NCI-H446 (cell line): Measurements from ENCODE around the gene MOB1B.
"Not testable (repeated sequence)": the region's sequence is repeated elsewhere in the genome, so short reads cannot be mapped to it uniquely, and the experiment has no call there.

Experiments
- DNase-seq, 2 experiments: peaks; one replicate each; lab custom pipeline; 2025; lab: John Stamatoyannopoulos, UW

Gene MOB1B

DNA sequence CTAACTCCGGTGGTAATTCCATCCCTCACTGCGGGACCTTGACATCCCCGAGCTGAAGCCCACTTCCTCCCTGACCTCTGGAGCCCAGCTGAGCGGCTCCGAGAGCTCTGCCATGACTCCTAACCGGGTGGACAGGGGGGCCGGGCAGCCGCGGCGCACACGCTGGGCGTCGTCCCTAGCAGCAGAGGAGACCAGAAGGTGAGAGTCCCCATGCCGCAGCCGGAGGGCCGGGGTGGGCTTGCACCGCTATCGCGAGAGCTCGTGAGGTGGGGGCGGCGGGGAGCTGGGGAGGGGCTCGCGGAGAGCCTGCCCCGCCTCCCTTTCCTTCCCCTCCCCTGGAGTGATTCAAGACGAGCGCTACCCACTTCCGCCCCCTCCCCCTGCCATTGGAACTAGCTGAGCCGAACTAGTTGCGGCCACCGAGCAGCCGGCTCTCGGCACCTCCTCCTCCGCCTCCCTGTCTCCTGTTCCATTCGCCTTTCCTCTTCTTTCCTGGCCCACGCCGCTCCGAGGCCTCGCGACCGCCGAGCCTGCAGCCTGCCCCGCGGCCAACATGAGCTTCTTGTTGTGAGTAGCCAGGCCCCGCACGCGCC is at the start of gene MOB1B:
Gene MOB1B (plus strand): TSS at position 386 of the 593 bp plus-strand sequence. CDS start 168 bp downstream, at position 554.
- DNase-seq = peak; percentile 34 to 87

DNA sequence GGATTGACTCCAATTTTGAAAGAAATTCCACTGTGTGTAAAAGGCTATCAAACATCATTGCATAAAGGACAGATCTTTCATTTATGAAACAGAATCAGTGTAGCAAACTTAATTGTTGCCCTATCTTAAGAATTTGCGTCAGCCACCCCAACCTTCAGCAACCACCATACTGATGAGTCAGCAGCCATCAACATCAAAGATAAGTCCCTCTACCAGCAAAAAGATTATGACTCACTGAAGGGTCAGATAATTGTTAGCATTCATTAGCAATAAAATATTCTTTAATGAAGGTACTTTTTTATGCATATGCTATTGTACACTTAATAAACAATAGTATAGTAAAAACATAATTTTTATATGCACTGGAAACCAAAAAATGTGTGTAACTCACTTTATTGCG is 46.7 kb upstream of the MOB1B start:
- no peak for DNase-seq

DNA sequence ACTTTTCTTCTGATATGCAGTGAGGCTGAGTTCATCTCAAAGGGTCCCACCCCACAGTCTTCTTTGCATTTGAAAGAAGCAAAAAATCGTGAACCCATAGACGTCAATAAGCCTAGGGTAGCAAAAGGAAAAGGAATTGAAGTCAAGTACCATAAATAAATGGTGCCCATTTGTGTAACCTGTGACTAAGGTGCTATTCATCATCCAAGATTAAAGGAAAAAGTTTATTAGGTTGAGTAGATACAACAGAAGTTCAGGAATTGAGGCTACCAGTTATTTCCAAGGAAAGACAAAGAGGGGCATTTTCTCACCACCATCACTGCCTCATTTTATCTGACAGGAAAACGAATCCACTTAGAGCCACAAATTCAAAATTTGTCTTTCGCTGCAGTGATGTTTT is 43.7 kb upstream of the MOB1B start:
- DNase-seq = no peak

DNA sequence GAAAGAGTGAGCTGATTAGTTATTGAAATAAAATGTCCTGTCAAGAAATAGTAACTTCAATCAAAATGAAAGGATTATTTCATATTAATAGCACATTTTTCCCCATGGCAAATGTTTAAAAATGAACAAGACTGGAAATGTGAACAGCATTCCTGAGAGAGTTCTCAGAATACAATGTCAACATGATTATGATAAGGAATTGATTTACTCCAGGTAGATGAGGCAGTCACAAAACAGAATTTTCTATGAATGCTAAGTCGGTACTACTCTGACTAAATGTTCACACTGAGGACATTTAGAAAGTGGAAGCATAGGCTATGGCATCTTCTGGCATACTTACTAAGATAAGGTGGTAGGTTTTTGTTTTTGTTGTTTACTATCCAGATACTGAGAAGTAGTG is 43.1 kb upstream of the MOB1B start:
- no peak for DNase-seq

DNA sequence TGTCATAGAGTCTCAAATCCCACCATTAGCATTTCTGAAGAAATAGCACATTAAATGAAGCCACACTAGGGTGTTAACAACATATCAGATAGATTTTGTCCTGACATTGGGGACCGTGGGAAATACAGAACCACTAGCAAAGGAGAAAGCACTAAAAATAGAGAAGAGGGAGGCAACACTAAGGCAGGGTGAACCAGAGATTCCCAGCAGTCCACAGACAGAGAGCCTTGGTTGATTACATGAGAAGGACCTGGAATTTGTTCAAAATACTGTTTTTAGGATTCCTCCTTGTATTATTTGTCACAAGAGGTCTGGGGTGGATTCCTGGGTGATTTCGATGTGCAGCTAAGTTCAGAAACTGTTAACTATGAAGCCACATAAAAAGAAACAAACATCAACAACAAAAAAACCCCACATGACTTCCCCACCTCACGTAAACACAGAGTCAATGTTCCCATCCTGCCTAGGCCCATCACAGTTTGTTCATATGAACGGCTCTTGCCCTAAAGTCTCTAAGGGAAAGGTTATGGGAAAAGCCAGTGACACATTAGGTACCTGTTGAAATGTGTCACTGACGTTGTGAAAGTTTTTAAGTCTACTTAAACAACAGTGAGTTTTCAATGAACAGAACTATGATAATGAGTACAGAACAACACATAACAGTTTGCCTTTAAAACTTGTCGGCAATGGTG is 38.9 kb upstream of the MOB1B start:
- no peak for DNase-seq

DNA sequence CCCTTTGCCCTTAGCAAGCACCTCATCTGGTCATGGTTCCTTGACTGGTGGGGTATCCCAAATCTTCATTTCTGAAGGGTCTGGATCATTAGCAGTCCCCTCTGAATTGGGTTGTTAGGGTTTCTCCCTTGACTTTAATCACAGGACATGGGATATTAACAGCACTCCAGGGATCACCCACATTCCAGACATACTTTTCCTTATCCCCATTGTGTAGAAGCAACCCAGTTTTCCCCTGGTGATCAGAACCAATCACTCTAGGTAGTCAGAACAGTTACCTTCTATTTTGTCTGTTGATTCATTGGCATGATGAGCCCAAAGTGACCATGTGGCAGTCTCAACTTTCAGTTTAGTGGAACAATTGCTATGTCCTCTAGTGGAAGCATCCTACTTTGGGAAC is 33.4 kb upstream of the MOB1B start:
- no peak for DNase-seq

DNA sequence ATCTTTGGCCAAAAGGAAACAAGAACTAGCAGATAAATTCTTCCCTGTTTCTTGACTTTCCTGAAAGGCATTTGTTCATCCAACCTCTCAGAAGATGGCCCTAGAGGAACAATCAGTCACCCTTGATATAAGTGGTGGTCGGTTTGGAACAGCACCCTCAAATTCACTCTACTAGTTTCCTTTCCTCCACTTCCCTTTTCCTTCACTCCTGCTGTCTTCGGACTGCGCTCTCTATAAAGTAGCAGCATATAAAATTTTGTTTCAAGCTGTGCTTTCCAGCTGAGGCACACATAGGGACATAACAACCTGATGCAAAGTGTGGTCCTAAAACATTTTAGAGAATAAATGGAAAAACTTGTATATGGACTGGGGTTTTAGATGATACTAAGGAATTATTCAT is 29.0 kb upstream of the MOB1B start:
- DNase-seq = no peak

DNA sequence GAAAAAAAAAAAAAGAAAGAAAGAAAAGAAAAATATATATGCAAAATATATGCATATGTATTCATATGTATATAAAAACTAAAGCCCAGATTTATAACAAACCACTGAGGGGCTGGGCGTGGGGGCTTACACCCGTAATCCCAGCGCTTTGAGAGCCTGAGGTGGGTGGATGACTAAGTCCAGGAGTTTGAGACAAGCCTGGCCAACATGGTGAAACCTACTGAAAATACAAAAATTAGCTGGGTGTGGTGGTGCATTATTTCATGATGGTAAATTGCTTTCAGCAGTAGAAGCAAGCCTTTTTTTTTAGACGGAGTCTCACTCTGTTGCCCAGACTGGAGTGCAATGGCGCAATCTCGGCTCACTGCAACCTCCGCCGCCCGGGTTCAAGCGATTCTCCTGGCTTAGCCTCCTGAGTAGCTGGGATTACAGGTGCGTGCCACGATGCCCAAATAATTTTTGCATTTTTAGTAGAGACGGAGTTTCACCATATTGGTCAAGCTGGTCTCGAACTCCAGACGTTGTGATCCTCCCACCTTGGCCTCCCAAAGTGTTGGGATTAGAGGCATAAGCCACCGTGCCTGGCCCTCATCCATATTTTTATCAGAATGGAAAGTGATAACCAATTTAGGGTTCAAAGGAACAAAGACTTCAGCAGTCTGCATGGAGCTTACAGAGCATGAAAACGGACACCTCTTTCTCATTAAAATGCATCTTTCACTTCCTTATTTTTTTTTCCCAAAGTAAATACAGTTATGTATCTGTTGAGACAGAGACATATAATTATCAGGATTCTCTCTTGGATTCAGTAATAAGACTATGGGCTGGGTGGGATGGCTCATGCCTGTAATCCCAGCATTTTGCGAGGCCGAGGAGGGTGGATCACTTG is 27.7 kb upstream of the MOB1B start:
- no peak for DNase-seq

DNA sequence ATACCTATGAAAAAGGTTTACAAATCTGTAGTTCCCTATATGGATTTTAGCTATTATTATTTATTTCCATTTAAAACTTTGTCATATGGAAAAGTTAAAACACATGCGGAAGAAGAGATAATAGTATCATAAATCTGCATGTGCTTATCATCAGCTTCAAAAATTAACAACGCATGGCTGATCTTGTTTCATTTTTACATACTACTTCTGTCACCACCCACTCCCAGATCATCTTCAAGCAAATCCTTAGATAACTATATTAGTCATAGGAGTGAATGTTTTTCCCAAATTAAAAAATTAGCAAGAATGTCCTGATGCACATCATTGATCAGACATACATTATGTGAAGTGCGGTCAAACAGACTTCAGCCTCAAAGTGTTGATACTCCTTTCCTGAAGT is 24.6 kb upstream of the MOB1B start:
- no peak for DNase-seq

DNA sequence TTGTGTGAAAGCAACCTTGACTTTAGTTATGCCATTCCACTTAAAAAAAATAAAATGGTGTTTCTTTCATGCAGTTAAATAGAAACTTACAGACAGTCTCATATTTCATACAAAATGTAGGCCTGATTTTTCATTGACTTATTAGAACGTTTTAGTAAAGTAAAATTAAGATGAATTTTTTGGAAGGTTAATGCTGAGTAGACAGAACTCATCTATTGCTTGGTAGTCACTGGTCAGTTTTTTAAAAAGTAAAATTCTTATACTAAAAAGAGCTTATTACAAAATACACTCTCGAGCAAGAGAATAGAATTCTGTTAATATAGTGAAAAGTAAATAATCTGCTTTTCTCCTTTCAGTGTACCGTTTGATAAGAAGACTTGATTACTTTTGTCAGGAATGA is 21.4 kb upstream of the MOB1B start:
- DNase-seq = no peak

DNA sequence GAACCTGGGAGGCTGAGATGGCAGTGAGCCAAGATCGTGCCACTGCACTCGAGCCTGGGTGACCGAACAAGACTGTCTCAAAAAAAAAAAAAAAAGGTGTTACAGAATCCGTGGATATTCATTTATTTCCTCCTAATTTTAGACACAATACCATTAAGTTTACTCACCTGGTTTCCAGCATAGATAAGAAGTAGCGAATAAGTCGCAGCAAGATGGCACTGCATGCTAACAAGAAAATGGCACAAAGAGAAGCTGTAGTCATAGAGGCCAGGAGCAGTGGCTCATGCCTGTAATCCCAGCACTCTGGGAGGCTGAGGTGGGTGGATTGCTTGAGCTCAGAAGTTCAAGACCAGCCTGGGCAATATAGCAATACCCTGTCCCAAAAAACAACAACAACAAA is 17.0 kb upstream of the MOB1B start:
- no peak for DNase-seq

DNA sequence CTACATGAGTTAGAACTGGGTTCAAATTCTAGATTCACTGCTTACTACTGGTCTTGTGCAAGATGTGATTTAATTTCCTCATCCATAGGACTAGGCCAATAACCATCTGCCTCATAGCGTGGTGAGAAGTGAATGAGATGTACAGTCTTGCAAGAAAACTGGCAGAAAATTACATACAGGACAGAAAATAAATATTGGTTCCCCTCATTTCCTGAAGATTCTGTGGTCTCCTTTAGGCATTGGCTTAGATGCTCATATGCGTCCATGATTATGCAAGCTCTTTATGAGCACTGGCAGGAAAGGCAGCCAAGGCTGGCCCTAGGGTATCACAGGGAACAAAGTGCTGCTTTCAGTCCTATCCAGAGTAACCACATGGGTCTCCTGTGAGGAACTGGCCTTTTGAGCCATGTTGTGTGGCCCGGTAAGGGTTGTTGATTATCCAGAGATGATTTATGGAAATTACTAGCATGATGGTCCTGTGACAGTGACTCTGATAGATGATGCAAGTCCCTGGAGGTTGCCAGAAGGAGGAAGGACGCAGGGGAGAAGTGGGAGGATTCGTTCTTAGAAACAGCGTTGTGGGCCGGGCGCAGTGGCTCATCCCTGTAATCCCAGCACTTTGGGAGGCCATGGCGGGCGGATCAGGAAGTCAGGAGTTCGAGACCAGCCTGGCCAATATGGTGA is 9.9 kb upstream of the MOB1B start:
- no peak for DNase-seq

DNA sequence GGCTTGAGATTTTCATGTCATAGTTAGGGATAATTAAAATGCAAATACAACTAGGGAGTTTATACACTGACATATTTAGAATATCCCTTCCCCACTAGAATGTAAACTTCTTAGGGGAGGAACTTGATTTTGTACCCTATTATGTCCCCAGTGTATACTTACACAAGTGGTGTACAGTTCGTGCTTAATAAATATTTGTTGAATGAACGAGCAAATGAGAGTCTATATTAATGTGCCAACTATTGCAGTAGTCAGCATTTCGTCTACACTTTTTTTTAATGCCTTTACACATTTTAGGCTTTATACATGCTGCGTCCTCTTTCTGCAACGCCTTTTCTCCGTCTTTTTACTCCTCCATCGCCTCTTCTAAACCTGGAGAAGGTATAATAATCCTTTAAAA is 8.4 kb upstream of the MOB1B start:
- DNase-seq = no peak

DNA sequence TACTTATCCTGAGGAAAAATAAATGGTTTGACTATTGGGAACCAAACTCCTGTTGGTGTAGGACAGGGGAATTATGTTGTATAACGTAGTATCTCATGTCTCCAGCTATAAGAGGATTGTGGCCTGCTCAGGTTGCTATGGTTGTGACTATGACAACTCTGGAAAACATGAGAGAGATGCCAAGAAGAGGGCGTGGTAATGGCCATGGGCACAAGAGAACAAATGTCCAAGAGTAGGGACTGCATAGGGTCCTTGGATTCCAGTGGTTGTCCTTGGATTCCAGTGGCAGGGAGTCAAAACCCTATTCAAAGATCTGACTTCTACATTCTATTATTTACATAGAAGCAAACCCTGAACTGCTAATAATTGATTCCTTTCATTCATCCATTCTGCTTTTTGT is 6.8 kb upstream of the MOB1B start:
- no peak for DNase-seq

DNA sequence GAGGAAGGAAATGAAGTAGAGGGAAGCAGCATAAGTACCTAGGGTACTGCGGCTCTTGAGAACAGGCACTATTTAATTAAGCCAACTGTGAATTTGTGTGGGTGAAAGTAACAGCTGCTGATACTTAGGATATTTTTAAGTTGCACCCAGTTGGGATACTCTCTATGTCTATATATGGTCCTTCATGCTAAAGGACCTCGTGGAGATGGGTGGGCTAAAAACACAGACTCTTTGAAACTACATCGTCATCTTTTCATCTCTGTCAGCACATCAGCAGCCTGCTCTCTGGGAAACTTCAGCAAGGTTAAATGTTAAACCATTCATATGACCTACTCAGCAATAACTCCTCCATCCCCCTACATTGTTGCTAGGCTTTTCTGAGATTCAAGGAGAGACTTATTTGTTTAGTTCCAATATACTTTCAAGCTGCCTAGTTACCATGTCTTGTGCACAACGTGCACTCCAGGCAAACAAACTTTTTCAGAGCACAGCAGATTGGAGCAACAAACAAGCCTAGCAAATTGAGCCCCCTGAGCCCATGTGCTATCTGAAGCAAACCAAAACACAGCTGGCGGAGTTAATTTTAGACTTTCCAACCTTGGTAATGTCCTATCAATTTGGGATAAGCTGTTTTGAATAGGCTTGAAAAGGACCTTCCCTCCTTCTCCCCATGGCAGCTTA is 6.2 kb upstream of the MOB1B start:
- no peak for DNase-seq

DNA sequence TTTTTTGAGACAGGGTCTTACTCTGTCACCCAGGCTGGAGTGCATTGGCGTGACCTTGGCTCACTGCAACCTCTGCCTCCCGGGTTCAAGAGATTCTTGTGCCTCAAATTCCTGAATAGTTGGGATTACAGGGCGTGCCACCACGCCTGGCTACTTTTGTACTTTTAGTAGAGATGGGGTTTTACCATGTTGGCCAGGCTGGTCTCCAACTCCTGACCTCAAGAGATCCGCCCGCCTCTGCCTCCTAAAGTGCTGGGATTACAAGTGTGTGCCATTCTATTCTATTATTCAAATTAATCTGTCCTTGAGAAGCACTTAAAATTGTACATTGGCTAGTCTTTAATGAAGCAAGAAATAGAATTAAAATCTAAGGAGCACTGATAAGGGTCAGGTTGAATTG is 3.6 kb upstream of the MOB1B start:
- not testable (repeated sequence) for DNase-seq

DNA sequence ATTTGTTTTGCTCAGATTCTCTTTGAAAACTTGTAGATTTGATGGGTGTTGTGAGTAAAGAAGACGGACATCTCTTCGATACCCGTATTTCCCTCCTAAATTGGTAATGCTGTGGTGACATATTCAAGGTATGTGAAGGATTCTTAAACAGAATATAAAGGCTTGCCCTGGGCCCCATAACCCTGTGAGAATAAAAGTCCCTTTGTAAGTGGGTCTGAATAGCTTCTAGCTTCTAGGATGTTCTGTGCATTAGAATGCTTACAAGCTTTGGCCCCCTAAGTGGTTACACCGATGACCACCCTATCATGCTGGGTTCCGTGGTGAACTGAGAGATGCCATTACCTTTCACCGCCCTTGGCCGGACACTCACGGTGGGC is 574 bp upstream of the MOB1B start:
- no peak for DNase-seq

DNA sequence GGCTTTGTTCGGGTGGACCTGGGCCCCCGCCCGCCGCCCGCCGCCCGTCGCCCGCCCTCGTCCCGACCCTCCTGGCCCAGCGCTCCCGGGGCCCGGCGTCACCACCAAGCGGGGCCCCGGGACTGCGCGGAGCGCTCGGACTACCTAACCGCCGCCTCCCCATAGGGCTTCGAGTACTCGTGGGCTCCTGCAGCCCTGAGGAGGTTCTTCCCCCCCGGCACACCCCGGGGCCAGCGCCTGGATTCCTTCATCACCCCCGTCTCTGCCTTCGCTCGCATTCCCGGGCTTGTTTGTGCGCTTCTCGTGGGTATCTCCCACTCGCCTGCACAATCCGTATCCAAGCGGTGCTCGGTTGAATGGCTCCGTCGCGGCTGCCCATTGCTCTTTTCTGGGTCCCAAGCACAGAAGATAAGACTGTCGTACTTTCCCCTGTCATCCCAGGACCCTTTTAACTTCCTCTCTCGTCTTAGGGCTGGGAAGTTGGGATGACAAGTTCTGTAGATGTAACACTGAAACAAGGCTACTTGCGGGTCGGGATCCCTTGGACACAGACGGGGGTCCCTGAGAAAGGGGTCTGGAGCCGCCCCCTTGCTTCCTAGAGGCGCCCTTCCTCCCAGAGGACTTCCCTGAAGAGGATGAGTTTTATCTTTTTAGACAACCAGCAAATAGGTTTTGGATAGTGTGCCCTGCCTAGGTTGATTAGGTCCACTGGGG is 565 bp downstream of the MOB1B start:
- no peak for DNase-seq

DNA sequence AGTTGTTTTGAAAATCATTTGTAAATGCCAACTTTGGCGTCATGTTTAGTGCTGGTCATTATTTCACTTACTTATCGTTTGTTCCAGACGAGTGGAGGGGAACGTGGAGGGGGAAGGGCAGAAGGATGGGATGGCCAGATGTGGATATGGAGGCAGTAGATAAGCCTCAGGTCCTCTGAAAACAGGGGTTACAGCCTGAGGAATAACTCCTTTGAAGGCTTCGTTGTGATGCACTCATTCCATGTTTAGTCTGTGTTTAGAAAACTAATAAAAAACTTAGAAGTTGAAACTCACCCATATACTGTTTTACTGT is 1.1 kb downstream of the MOB1B start:
- no peak for DNase-seq

DNA sequence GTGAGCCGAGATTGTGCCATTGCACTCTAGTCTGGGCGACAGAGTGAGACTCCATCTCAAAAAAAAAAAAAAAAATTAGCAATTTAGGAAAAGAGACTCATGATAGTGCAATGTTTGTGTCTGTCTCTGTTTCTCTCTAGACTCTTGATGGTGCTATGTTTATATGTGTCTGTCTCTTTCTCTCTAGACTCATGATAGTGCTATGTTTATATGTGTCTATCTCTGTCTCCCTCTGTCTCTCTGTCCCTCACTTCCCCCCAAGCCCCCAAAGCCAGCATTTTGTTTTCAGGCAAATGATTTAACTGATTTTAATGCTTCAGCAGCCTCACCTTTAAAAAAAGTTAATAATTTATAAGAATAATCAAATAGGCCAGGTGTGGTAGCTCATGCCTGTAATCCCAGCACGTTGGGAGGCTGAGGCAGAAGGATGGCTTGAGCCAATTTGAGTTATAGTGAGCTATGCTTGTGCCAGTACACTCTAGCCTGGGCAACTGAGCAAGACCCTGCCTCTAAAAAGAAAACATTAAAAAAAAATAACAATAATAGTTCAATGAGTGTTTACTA is 6.9 kb downstream of the MOB1B start:
- no peak for DNase-seq

DNA sequence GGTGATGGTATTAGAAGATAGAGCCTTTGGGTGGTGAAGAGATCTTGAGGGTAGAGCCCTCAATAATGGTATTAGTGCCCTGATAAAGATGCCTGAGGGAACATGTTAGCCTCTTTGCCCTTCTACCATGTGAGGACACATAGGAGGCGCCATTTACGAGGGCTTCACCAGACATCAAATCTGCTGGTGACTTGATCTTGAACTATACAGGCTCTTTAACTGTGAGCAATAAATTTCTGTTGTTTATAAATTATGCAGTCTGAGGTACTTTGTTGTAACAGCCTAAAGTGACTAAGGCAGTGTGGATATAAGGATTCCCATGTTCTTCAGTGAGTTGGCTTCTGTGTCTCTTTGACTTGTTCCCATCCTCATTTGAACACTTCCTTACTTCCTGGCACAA is 11.8 kb downstream of the MOB1B start:
- no peak for DNase-seq
